Transverse colon (tissue), 4 donors: ENCODE measurements around the gene RARRES1. TPM values are rescaled to one million over a fixed set of nuclear protein-coding genes. Genes with fewer than 3 reads are reported as not detected.

Experiments used
- DNase-seq: peaks from one replicate; pipeline ENCODE4 v3.0.0-alpha.2; 2019
- H3K27ac ChIP-seq, 4 donors: fragments of 200-600 bp; sonication (generic); 2 replicates each; pipeline ENCODE4 v1.5.1; 2016 to 2018; ENCODE audit warnings: inconsistent platforms in 4 of 4
- H3K27me3 ChIP-seq: fragments of 200-600 bp; sonication (generic); 2 replicates; pipeline ENCODE4 v1.5.1; 2017; ENCODE audit warnings: inconsistent platforms
- H3K36me3 ChIP-seq, 4 donors: fragments of 200-600 bp; sonication (generic); 2 replicates each; pipeline ENCODE4 v1.5.1; 2017 to 2019; ENCODE audit warnings: inconsistent platforms in 4 of 4
- H3K4me1 ChIP-seq, 4 donors: fragments of 200-600 bp; sonication (generic); 2 replicates each; pipeline ENCODE4 v1.5.1; 2017 to 2020; ENCODE audit warnings: inconsistent platforms in 4 of 4
- H3K4me3 ChIP-seq, 4 donors: fragments of 200-600 bp; sonication (generic); 1 replicate in 1 of 4; 2 replicates in 3 of 4; pipeline versions ENCODE4 v1.5.1 to v1.6.1; 2017 to 2019; ENCODE audit warnings: inconsistent platforms in 4 of 4
- H3K9me3 ChIP-seq, 2 donors: fragments of 200-600 bp; sonication (generic); 2 replicates each; pipeline ENCODE4 v1.5.1; 2017 to 2019; ENCODE audit warnings: inconsistent platforms in 2 of 2
- EP300 ChIP-seq: sonication (generic); formaldehyde crosslinking; IDR thresholded peaks from one replicate; pipeline ENCODE4 v1.6.1; 2017; ENCODE audit warnings: antibody characterized with exemption, low read depth
- POLR2A ChIP-seq: fragments of 450-650 bp; IDR thresholded peaks from one replicate; pipeline ENCODE4 v1.6.1; 2016; ENCODE audit warnings: antibody characterized with exemption, mild to moderate bottlenecking, moderate library complexity
- POLR2AphosphoS5 ChIP-seq, 3 donors: sonication (generic); formaldehyde crosslinking; IDR thresholded peaks; one replicate each; pipeline ENCODE4 v1.6.1; 2016; ENCODE audit warnings: antibody characterized with exemption in 3 of 3
- WGBS, 2 donors: methylation state at CpG; one replicate each; pipeline ENCODE4 v1.1.5; 2018; ENCODE audit warnings: low coverage in 1 of 2; 5-methylcytosine and 5-hydroxymethylcytosine counted together
- in situ Hi-C, 4 donors: fragments of 200-750 bp; cut with MboI; loops; one replicate each; pipeline versions ENCODE4 v1.15.0 to v1.15.1; 2017; ENCODE audit warnings: low sequenced_read_pairs in 3 of 4, low pct_ligation_motif_present in 1 of 4, low pct_unique_long_range_greater_than_20kb in 1 of 4
- intact Hi-C: fragments of 100-400 bp; cut with DNase I; formaldehyde crosslinking; loops from one replicate; pipeline ENCODE4 v1.15.1; 2023; ENCODE audit warnings: low total_unique reads
- total RNA-seq, 4 donors: library from RNA; depleted of rRNA; stranded (reverse); fragments of >200 nt; gene quantifications; one replicate each; pipeline ENCODE4 v1.1.0, GENCODE V29; 2016
- TF ChIP-seq, protein P1 (sequence below), 5 experiments: fragments of 200-600 bp in 3 of 5; fragments of 450-650 bp in 2 of 5; sonication (generic) in 3 of 5; IDR thresholded peaks; 1 replicate in 2 of 5; 2 replicates in 3 of 5; pipeline ENCODE4 v1.5.1; 2016 to 2017; ENCODE audit warnings: antibody characterized with exemption in 5 of 5, inconsistent platforms in 3 of 5, mild to moderate bottlenecking in 2 of 5, moderate library complexity in 1 of 5

The RARRES1 gene
- total RNA-seq, 4 donors from 2014 or later = 3.4 to 71.5 (median 30.2) TPM

DNA sequence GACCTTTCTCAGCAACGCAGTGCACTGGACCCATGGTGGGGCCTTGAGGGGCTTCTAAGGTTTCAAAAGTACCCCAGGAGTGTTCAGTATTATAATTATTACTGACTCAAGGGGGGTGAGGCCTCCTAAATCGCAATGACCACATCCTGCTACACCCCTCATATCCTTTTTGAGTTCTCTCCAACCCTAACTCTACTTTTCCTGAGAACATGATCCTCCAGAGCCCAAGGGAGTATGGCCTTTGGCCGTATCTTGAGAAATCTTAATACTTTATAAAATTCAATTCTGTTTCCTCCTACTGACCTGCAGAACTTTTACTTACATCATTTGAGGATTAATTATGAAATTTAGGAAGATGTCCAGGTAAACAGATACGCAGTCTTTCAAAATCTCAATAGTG is 30.4 kb upstream of the RARRES1 start:
- Histone ChIP-seq H3K36me3 (no peaks in the 10 kb centered on the region), H3K4me3 (no peak overlapping the region), H3K27ac (no peak overlapping the region), H3K9me3 (no peaks in the 10 kb centered on the region), H3K4me1 (peaks cover 0 to 17% (median 1%) of the 10 kb centered on the region in 4 donors), H3K27me3 (no peaks in the 10 kb centered on the region)
- DNase-seq = no peak
- intact Hi-C loops = no loop called here
- WGBS, 2 donors = 90 to 96% methylated on average over 2 to 4 of the region's 4 CpGs
- in situ Hi-C loops = no loop called here
- TF ChIP-seq EP300 (no peak), POLR2A (no peak), POLR2AphosphoS5 (IDR thresholded peaks at IDR 0.05) (no peak)
- TF ChIP-seq, protein P1, sequence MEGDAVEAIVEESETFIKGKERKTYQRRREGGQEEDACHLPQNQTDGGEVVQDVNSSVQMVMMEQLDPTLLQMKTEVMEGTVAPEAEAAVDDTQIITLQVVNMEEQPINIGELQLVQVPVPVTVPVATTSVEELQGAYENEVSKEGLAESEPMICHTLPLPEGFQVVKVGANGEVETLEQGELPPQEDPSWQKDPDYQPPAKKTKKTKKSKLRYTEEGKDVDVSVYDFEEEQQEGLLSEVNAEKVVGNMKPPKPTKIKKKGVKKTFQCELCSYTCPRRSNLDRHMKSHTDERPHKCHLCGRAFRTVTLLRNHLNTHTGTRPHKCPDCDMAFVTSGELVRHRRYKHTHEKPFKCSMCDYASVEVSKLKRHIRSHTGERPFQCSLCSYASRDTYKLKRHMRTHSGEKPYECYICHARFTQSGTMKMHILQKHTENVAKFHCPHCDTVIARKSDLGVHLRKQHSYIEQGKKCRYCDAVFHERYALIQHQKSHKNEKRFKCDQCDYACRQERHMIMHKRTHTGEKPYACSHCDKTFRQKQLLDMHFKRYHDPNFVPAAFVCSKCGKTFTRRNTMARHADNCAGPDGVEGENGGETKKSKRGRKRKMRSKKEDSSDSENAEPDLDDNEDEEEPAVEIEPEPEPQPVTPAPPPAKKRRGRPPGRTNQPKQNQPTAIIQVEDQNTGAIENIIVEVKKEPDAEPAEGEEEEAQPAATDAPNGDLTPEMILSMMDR (IDR thresholded peaks at IDR 0.05) = no peak

DNA sequence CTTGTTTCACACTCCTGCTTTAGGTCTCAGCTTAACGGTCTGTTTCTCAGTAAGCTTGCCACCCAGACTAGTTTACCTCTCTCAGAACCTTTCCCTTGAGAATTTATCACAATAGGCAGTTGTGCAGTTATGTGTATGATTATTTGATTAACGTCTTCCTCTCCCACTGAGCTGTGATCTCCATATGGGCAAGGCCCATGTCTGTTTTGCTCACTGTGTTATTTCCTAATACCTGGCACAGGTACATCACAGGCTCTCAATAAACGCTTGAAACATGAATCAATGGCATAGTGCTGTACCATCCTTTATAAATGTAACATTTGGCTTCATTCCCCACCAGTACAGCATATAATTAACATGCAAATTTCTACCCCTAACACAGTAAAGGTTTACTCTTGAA is 29.1 kb upstream of the RARRES1 start:
- in situ Hi-C loops (no loop called here), intact Hi-C loops (no loop called here)
- TF ChIP-seq POLR2AphosphoS5 (IDR thresholded peaks at IDR 0.05) = no peak
- TF ChIP-seq POLR2A = no peak
- TF ChIP-seq EP300 = no peak
- TF ChIP-seq, protein P1 (IDR thresholded peaks at IDR 0.05) = no peak
- H3K36me3 ChIP-seq = no peaks in the 10 kb centered on the region
- peaks cover 0 to 5% (median 0%) of the 10 kb centered on the region in 4 donors for H3K4me1 ChIP-seq
- no peak overlapping the region for H3K27ac ChIP-seq
- no peaks in the 10 kb centered on the region for H3K27me3 ChIP-seq
- DNase-seq = no peak
- no peaks in the 10 kb centered on the region for H3K9me3 ChIP-seq
- 79 to 81% methylated on average over 2 to 3 of the region's 3 CpGs for WGBS, 2 donors
- no peak overlapping the region for H3K4me3 ChIP-seq

DNA sequence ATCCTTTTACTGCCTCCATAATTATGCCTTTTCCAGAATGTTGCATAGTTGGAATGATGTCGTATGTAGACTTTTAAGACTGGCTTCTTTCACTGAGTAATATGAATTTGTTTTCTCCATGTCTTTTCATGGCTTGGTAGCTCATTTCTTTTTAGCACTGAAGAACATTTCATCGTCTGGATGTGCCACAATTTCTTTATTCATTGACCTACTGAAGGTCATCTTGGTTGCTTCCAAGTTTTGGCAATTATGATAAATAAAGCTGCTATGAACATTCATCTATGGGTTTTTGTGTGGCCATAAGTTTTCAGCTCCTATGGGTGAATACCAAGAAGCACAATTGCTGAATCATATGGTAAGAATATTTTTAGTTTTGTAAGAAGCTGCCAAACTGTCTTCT is 23.2 kb upstream of the RARRES1 start:
- TF ChIP-seq, protein P1 (IDR thresholded peaks at IDR 0.05) = no peak
- TF ChIP-seq POLR2A (no peak), POLR2AphosphoS5 (IDR thresholded peaks at IDR 0.05) (no peak), EP300 (no peak)
- Histone ChIP-seq H3K27me3 (no peaks in the 10 kb centered on the region), H3K36me3 (no peaks in the 10 kb centered on the region), H3K4me3 (no peak overlapping the region), H3K4me1 (no peaks in the 10 kb centered on the region), H3K9me3 (no peaks in the 10 kb centered on the region), H3K27ac (no peak overlapping the region)
- intact Hi-C loops = no loop called here
- WGBS, 2 donors = 65 to 66% methylated on average over 2 of the region's 2 CpGs
- no peak for DNase-seq
- in situ Hi-C loops = no loop called here

DNA sequence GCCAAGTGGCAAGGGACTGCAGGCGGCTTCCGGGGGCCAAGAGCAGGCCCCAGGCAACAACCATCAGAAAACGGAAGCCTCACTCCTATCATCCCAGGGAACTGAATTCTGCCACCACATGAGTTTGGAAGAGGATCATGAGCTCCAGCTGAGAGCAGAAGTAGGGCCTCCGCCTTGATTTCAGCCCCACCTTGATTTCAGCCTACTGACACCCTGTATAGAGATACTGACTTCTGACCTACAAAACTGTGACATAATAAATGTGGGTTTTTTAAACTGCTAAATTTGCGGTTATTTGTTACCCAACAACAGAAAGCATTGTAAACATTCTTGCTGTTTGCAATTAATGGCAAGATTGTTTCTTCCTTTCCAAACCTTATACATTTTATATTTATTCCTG is 21.6 kb upstream of the RARRES1 start:
- no peaks in the 10 kb centered on the region for H3K4me1 ChIP-seq
- no peak overlapping the region for H3K27ac ChIP-seq
- H3K36me3 ChIP-seq = no peaks in the 10 kb centered on the region
- TF ChIP-seq EP300 (no peak), POLR2A (no peak), POLR2AphosphoS5 (IDR thresholded peaks at IDR 0.05) (no peak)
- TF ChIP-seq, protein P1 (IDR thresholded peaks at IDR 0.05) = no peak
- intact Hi-C loops = no loop called here
- H3K9me3 ChIP-seq = no peaks in the 10 kb centered on the region
- in situ Hi-C loops = no loop called here
- WGBS, 2 donors = 88 to 100% methylated on average over 1 to 5 of the region's 5 CpGs
- no peaks in the 10 kb centered on the region for H3K27me3 ChIP-seq
- no peak overlapping the region for H3K4me3 ChIP-seq
- DNase-seq = no peak
